Neuronal stem cell (in vitro differentiated cells): Measurements from ENCODE around the gene CDH23.
A peak's percentile ranks its signal among the peaks of the same experiment; 100 is the strongest.

Experiments
- DNase-seq: peaks from one replicate; pipeline ENCODE4 v3.0.0-alpha.2; 2013; ENCODE audit warnings: low spot score
- H2AFZ ChIP-seq: one replicate; pipeline ENCODE4 v1.6.1; 2013; ENCODE audit warnings: mild to moderate bottlenecking, low read length, inconsistent platforms
- H2AK5ac ChIP-seq: 2 replicates; pipeline ENCODE4 v1.6.1; 2013; ENCODE audit warnings: low read depth, mild to moderate bottlenecking, inconsistent platforms, low read length, moderate library complexity, mixed read lengths
- H2BK120ac ChIP-seq: 2 replicates; pipeline ENCODE4 v1.6.1; 2013; ENCODE audit warnings: low read depth, mild to moderate bottlenecking, inconsistent platforms, low read length, moderate library complexity, mixed read lengths
- H2BK12ac ChIP-seq: one replicate; pipeline ENCODE4 v1.6.1; 2013; ENCODE audit warnings: low read length, inconsistent platforms
- H2BK15ac ChIP-seq: 2 replicates; pipeline ENCODE4 v1.6.1; 2013; ENCODE audit warnings: mild to moderate bottlenecking, low read length, inconsistent platforms, mixed read lengths
- H2BK5ac ChIP-seq: one replicate; pipeline ENCODE4 v1.6.1; 2013; ENCODE audit warnings: inconsistent platforms, mild to moderate bottlenecking, low read length, moderate library complexity
- H3K14ac ChIP-seq: one replicate; pipeline ENCODE4 v1.6.1; 2013; ENCODE audit warnings: low read length, inconsistent platforms
- H3K18ac ChIP-seq: 2 replicates; pipeline ENCODE4 v1.6.1; 2013; ENCODE audit warnings: low read length, inconsistent platforms
- H3K23ac ChIP-seq: 2 replicates; pipeline ENCODE4 v1.6.1; 2013; ENCODE audit warnings: low read depth, mild to moderate bottlenecking, mixed read lengths, low read length, inconsistent platforms; ENCODE audit not compliant: poor library complexity
- H3K27ac ChIP-seq: replicated peaks from 3 replicates; pipeline ENCODE4 v1.5.1; 2013; ENCODE audit warnings: low read length, inconsistent platforms
- H3K27me3 ChIP-seq, 3 experiments: 2 replicates each; pipeline ENCODE4 v1.6.1; 2013; ENCODE audit warnings: low read length in 3 of 3, mild to moderate bottlenecking in 2 of 3, inconsistent platforms in 1 of 3, low read depth in 1 of 3, mixed read lengths in 1 of 3, moderate library complexity in 1 of 3; ENCODE audit not compliant: control insufficient read depth in 3 of 3, insufficient read depth in 3 of 3
- H3K36me3 ChIP-seq, 2 donors: replicated peaks in 1 of 2; 2 replicates each; pipeline ENCODE4 v1.6.1; 2013; ENCODE audit warnings: low read length in 2 of 2; ENCODE audit not compliant: control insufficient read depth in 2 of 2, insufficient read depth in 2 of 2
- H3K4ac ChIP-seq: 2 replicates; pipeline ENCODE4 v1.6.1; 2013; ENCODE audit warnings: inconsistent platforms, mild to moderate bottlenecking, low read length, moderate library complexity
- H3K4me1 ChIP-seq, 2 donors: 1 replicate in 1 of 2; 2 replicates in 1 of 2; pipeline ENCODE4 v1.6.1; 2013; ENCODE audit warnings: low read length in 2 of 2, low read depth in 1 of 2; ENCODE audit not compliant: control insufficient read depth in 2 of 2, insufficient read depth in 1 of 2
- H3K4me2 ChIP-seq: one replicate; pipeline ENCODE4 v1.6.1; 2013; ENCODE audit warnings: mild to moderate bottlenecking, low read length, inconsistent platforms; ENCODE audit not compliant: insufficient read depth, poor library complexity, severe bottlenecking
- H3K4me3 ChIP-seq, 2 donors: 2 replicates each; pipeline ENCODE4 v1.5.1; 2013; ENCODE audit warnings: low read length in 2 of 2, mild to moderate bottlenecking in 2 of 2, inconsistent platforms in 1 of 2, moderate library complexity in 1 of 2
- H3K79me1 ChIP-seq: one replicate; pipeline ENCODE4 v1.6.1; 2013; ENCODE audit warnings: low read depth, mild to moderate bottlenecking, inconsistent platforms, low read length, moderate library complexity
- H3K9ac ChIP-seq: one replicate; pipeline ENCODE4 v1.6.1; 2013; ENCODE audit warnings: mild to moderate bottlenecking, low read depth, low read length, inconsistent platforms; ENCODE audit not compliant: poor library complexity
- H3K9me3 ChIP-seq, 2 donors: replicated peaks in 1 of 2; 2 replicates each; pipeline versions ENCODE3 to v1.6.1; 2013; ENCODE audit warnings: low read length in 2 of 2, mild to moderate bottlenecking in 2 of 2, inconsistent platforms in 1 of 2, low read depth in 1 of 2, mixed read lengths in 1 of 2, moderate library complexity in 1 of 2; ENCODE audit not compliant: control insufficient read depth in 2 of 2, insufficient read depth in 1 of 2
- H4K8ac ChIP-seq: one replicate; pipeline ENCODE4 v1.6.1; 2013; ENCODE audit warnings: low read depth, mild to moderate bottlenecking, inconsistent platforms, low read length, moderate library complexity
- H4K91ac ChIP-seq: one replicate; pipeline ENCODE4 v1.6.1; 2013; ENCODE audit warnings: low read length, low read depth, mild to moderate bottlenecking, inconsistent platforms; ENCODE audit not compliant: poor library complexity
- WGBS, 2 donors: extraction: QIAGEN DNeasy Blood & Tissue Kit; methylation state at CpG; one replicate each; pipeline ENCODE4 v1.1.7; 2013; ENCODE audit warnings: missing lambda C conversion rate in 2 of 2, mixed read lengths in 1 of 2; ENCODE audit not compliant: insufficient read length in 2 of 2, insufficient replicate concordance in 1 of 2; ENCODE audit errors: extremely low coverage in 2 of 2; 5-methylcytosine and 5-hydroxymethylcytosine counted together

Gene CDH23

DNA sequence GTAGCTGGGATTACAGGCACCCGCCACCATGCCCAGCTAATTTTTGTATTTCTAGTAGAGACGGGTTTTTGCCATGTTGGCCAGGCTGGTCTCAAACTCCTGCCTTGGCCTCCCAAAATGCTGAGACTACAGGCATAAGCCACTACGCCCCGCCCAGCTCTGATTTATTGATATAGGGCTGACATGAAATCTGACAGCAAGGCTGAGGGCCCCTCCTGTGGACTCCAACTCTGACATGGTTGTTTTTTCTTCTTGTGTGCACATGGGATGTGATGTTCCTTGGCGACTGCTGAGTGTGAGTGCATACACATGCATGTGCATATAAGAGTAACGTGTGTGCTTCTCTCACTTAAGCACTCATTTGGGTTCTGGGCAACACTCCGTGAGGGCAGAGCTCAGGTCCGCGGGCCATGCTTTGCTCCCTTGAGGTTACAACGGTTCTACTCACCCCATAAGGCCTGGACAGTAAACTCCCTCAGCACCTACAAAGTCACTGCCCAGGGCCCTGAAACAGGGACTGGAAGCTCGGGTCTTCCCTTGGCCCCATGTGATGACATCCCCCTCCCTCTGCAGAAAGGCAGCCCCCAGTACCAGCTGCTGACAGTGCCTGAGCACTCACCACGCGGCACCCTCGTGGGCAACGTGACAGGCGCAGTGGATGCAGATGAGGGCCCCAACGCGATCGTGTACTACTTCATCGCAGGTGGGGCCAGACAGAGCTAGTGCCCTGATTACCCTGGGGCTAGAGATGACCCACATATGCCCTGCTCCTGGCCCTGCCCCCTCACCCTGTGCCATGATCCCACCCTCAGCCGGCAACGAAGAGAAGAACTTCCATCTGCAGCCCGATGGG is 410.2 kb downstream of the CDH23 start:
- DNase-seq: no peak
- peaks cover 0 to 5% of the 10 kb centered on the region in 2 donors for H3K4me1 ChIP-seq
- no peak overlapping the region for H3K4ac ChIP-seq
- peaks cover 0 to 2% of the 10 kb centered on the region in 2 donors for H3K36me3 ChIP-seq
- no peak overlapping the region for H3K27ac ChIP-seq
- peaks cover 0 to 19% (median 7%) of the 10 kb centered on the region in 3 experiments for H3K27me3 ChIP-seq
- H3K79me1 ChIP-seq: no peaks in the 10 kb centered on the region
- WGBS, 2 donors: no CpG with 5 or more reads among the region's 23 CpGs
- no peaks in the 10 kb centered on the region for H3K9me3 ChIP-seq
- H2BK120ac ChIP-seq: no peak overlapping the region
- H3K14ac ChIP-seq: peak overlapping the region; percentile 91
- H3K4me3 ChIP-seq: no peak overlapping the region
- peak overlapping the region; percentile 76 for H2AK5ac ChIP-seq
- H3K23ac ChIP-seq: peak overlapping the region; percentile 59
- H3K18ac ChIP-seq: no peak overlapping the region
- peak overlapping the region; percentile 17 for H2BK12ac ChIP-seq
- no peak overlapping the region for H2BK15ac ChIP-seq
- H3K9ac ChIP-seq: no peak overlapping the region
- H2AFZ ChIP-seq: no peak overlapping the region
- H4K8ac ChIP-seq: peak overlapping the region; percentile 95
- no peak overlapping the region for H2BK5ac ChIP-seq
- H3K4me2 ChIP-seq: no peak overlapping the region
- H4K91ac ChIP-seq: no peak overlapping the region

DNA sequence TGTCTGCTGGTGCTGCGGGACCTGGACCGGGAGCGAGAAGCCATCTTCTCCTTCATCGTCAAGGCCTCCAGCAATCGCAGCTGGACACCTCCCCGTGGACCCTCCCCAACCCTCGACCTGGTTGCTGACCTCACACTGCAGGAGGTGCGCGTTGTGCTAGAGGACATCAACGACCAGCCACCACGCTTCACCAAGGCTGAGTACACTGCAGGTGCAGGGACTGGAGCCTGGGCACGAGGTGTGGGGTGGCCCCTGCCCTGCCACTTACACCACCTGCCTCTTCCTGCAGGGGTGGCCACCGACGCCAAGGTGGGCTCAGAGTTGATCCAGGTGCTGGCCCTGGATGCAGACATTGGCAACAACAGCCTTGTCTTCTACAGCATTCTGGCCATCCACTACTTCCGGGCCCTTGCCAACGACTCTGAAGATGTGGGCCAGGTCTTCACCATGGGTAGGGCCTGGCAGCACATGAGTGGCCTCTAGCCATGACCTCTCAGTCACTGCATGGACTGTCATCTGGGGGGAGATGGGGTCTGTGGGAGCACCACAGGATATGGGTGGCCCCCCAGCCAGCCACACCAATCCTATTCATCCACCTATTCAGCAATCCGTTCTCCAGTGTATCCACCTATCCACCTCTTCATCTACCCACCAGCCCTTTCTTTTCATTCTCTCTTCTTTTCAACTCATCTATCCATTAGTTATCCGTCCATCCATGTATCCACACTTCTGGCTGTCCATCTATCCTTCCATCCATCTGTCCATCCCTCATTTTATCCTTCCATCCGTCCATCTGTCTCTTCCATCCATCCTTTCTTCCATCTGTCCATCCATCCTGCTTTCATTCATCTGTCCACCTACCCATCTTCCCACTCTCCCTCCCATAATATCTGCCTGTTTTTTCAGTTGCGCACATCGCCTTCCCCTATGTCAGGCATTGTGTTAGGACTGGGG is 411.1 kb downstream of the CDH23 start:
- Histone ChIP-seq H3K27ac (no peak overlapping the region), H3K4ac (no peak overlapping the region), H3K4me1 (peaks cover 0 to 7% of the 10 kb centered on the region in 2 donors), H4K91ac (no peak overlapping the region), H2BK5ac (no peak overlapping the region), H2AFZ (no peak overlapping the region), H3K4me2 (no peak overlapping the region), H2BK12ac (peak overlapping the region; percentile 17), H3K23ac (peak overlapping the region; percentile 59), H3K4me3 (no peak overlapping the region), H3K36me3 (peaks cover 0 to 4% of the 10 kb centered on the region in 2 donors), H3K9ac (no peak overlapping the region), H3K79me1 (no peaks in the 10 kb centered on the region), H3K18ac (peak overlapping the region; percentile 27), H2AK5ac (peak overlapping the region; percentile 76), H3K27me3 (peaks cover 0 to 19% (median 7%) of the 10 kb centered on the region in 3 experiments), H2BK120ac (no peak overlapping the region), H2BK15ac (no peak overlapping the region), H3K14ac (peak overlapping the region; percentile 91), H3K9me3 (no peaks in the 10 kb centered on the region), H4K8ac (peak overlapping the region; percentile 95)
- 100% methylated on average over 1 of the region's 21 CpGs; no CpG with 5 or more reads in 1 of the 2 donors for WGBS, 2 donors
- no peak for DNase-seq

DNA sequence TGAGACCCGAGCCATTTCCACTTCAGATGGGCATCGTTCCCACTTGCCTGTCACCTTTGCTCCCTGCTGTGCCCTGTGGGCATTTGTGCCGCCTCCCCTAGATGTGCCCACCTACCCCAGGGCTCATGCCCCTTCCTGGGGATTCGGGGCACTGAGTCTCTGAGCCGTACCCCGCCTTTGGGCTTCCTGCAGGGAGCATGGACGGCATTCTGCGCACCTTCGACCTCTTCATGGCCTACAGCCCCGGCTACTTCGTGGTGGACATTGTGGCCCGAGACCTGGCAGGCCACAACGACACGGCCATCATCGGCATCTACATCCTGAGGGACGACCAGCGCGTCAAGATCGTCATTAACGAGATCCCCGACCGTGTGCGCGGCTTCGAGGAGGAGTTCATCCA is 412.9 kb downstream of the CDH23 start:
- WGBS, 2 donors: no CpG with 5 or more reads among the region's 25 CpGs
- no peaks in the 10 kb centered on the region for H3K9me3 ChIP-seq

More for the DNA sequence above, 412.9 kb downstream of the CDH23 start:
- Histone ChIP-seq H3K79me1 (no peaks in the 10 kb centered on the region), H4K8ac (no peak overlapping the region), H2AK5ac (no peak overlapping the region), H3K9ac (peak overlapping the region; percentile 16), H2BK15ac (no peak overlapping the region), H3K18ac (peak overlapping the region; percentile 77), H3K23ac (no peak overlapping the region), H2BK120ac (no peak overlapping the region), H4K91ac (no peak overlapping the region), H3K4me3 (peak overlapping the region in 1 of 2 donors; percentile 14), H2AFZ (no peak overlapping the region), H2BK5ac (no peak overlapping the region), H3K27ac (no peak overlapping the region), H3K4ac (no peak overlapping the region), H3K4me2 (no peak overlapping the region), H3K4me1 (peaks cover 0 to 9% of the 10 kb centered on the region in 2 donors), H3K36me3 (peaks cover 4 to 6% of the 10 kb centered on the region in 2 donors), H3K27me3 (peaks cover 0 to 14% (median 7%) of the 10 kb centered on the region in 3 experiments), H2BK12ac (no peak overlapping the region), H3K14ac (peak overlapping the region; percentile 49)
- DNase-seq: no peak
